ENCODE data around the gene TMEM219. TPM values are rescaled to one million over a fixed set of nuclear protein-coding genes. Genes with fewer than 3 reads are reported as not detected.

TMEM219 gene, protein sequence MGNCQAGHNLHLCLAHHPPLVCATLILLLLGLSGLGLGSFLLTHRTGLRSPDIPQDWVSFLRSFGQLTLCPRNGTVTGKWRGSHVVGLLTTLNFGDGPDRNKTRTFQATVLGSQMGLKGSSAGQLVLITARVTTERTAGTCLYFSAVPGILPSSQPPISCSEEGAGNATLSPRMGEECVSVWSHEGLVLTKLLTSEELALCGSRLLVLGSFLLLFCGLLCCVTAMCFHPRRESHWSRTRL
- 10 to 100 TPM; 57.8 to 61.0 TPM for total RNA-seq

DNA sequence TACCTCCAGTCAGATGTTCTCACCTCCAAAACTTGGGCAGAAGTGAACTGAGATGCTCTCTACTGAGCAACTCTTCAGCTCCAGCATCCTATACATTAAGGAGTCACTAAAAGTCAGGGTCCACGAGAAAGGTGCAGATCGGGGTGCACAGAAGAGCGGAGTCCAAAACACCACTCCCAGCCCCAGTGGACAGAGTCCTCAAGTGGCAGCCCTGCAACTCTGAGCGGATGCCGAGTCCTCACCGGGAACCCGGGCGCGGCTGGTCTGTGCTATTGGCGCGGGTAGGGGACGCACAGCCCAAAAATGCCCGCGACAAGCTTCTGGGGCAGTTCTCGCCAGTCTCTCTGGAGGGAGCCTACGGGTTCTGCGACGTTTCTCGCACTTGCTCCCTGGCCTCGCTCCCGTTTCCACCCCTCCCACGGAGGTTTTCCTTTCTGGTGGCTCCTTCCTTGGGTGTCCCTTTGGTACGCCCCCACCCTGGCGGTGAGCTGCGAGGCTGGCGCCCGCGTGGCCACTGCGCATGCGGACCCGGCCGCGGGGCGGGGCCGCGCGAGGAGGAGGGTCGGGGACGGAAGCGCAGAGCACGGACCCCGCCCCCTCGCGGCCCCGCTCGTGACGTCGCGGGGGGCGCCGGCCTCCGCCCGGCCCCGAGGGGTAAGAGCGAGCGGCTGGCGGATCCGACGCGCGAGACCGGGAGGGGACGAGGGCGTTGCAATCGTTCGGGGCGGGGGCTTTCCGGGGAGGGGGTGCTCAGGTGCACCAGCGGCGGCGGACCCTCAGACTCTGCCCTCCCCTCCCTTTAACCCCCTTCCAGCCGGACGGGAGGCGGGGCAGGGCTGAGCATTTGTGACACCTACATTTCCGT lies at the start of gene TMEM219:
Gene TMEM219, plus strand, starts transcription at position 601 of the 865 bp plus-strand sequence. CDS start 1,065 bp downstream, outside the sequence.
- H3K27ac Mint-ChIP-seq = peak within 1 kb of the TSS; percentile 84
- no peaks in the 10 kb centered on the region for H3K27me3 Mint-ChIP-seq (ENCODE audit: low read depth)
- ChIA-PET CTCF (interaction anchor here (0.8 to 3.7 kb wide), 13 partner anchors 10 to 113 kb away, joined by 3 to 41 read pairs (median 4); partner anchors contain the start of genes KCTD13 and TAOK2), POLR2A (interaction anchor here (0.6 to 3.2 kb wide), 12 partner anchors 11 to 261 kb away, joined by 3 to 42 read pairs (median 4); partner anchors contain the start of genes HIRIP3, INO80E, KCTD13 and TAOK2)
- peaks cover 20% of the 10 kb centered on the region for H3K4me1 Mint-ChIP-seq (ENCODE audit: low read depth)
- no peaks in the 10 kb centered on the region for H3K9me3 Mint-ChIP-seq (ENCODE audit: insufficient read depth)
- DNase-seq (peak; percentile 94), ATAC-seq (peak; percentile 95)
- H3K36me3 Mint-ChIP-seq (ENCODE audit: low read depth) = peaks cover 9% of the 10 kb centered on the region
- H3K4me3 Mint-ChIP-seq = peak within 1 kb of the TSS; percentile 82

DNA sequence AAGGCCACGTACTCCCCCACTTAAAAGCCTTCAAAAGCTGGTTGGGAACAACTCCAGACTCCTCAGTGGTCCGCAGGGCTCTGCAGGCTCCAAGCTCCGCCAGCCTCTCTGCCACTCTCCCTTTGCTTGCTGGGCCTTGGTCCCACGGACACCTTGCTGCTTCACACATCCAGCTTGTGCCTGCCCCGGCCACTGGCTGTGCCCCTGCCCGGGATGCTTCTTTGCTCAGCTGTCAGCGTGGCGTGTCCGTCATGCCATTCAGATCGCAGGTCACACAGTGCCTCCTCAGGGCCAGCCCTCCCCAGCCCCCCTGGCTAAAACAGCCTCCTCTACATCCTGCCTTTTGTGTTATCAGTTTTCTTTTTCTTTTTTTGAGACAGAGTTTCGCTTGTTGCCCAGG lies 49.8 kb upstream of the TMEM219 start:
- H3K27me3 Mint-ChIP-seq (ENCODE audit: low read depth) = no peaks in the 10 kb centered on the region
- H3K36me3 Mint-ChIP-seq (ENCODE audit: low read depth) = peaks cover 19% of the 10 kb centered on the region
- DNase-seq = no peak
- no peaks in the 10 kb centered on the region for H3K9me3 Mint-ChIP-seq (ENCODE audit: insufficient read depth)
- H3K27ac Mint-ChIP-seq = no peak overlapping the region
- CTCF ChIA-PET = no interaction called here
- H3K4me1 Mint-ChIP-seq (ENCODE audit: low read depth) = no peaks in the 10 kb centered on the region
- H3K4me3 Mint-ChIP-seq = no peak overlapping the region
- no peak for ATAC-seq
- POLR2A ChIA-PET = no interaction called here

DNA sequence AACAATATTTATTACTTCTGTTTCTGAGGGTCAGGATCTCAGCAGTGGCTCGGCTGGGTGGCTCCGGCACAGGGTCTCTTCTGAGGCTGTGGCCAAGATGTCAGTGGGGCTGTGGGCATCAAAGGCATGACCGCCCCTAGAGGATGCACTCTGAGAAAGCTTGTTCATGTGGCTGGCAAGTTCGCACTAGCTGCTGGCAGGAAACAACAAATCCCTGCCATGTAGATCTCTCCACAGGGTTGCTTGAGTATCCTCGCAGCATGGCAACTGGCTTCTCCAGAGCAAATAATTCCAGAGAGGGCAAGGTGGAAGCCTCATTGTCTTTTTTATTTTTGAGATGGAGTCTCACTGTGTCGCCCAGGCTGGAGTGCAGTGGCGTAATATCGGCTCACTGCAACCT lies 48.4 kb upstream of the TMEM219 start:
- H3K4me1 Mint-ChIP-seq (ENCODE audit: low read depth) = no peaks in the 10 kb centered on the region
- no peak overlapping the region for H3K4me3 Mint-ChIP-seq
- H3K9me3 Mint-ChIP-seq (ENCODE audit: insufficient read depth) = no peaks in the 10 kb centered on the region
- ATAC-seq (no peak), DNase-seq (no peak)
- ChIA-PET POLR2A (no interaction called here), CTCF (interaction anchor here (0.6 kb wide), 1 partner anchor 15 kb away, joined by 3 read pairs; no protein-coding TSS in a partner anchor)
- H3K27me3 Mint-ChIP-seq (ENCODE audit: low read depth) = no peaks in the 10 kb centered on the region
- peaks cover 22% of the 10 kb centered on the region for H3K36me3 Mint-ChIP-seq (ENCODE audit: low read depth)
- no peak overlapping the region for H3K27ac Mint-ChIP-seq

DNA sequence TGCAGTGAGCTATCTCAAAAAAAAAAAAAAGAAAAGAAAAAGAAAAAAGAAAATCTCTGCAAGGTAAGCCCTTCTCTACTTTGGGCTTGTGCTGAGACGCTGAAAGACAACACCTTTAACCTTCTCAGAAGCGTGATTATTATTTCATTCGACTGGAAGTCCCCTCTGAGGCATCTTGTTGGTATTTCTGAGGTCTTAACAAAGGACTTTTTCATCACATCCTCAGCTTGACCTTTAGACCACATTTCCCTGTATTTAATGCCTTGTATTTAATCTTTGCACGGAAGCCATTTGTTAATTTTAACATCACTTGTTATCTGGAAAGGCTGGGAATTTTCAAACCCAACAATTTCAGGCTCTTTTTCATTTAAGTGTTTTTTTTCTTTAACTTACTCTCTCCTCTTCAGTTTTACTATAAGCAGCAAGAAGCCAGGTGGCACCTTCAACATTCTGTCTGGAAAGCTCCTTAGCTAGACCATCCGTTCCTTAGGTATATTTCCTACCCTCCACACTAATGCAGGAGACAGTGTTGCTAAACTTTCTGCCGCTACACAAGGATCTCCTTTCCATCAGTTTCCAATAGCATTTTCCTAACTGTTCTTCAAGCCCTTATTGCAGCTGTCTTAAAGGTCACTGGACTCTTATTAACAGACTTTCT lies 46.2 kb upstream of the TMEM219 start:
- H3K36me3 Mint-ChIP-seq (ENCODE audit: low read depth) = peaks cover 28% of the 10 kb centered on the region
- ATAC-seq = no peak
- DNase-seq = no peak
- CTCF ChIA-PET = interaction anchor here (1.0 to 1.7 kb wide), 2 partner anchors 46 to 67 kb away, joined by 4 to 5 read pairs; partner anchors contain the start of gene TMEM219
- POLR2A ChIA-PET = interaction anchor here (1.5 kb wide), 1 partner anchor 10 kb away, joined by 7 read pairs; the partner anchor contains the start of gene KCTD13
- H3K4me1 Mint-ChIP-seq (ENCODE audit: low read depth) = no peaks in the 10 kb centered on the region
- no peaks in the 10 kb centered on the region for H3K27me3 Mint-ChIP-seq (ENCODE audit: low read depth)
- H3K4me3 Mint-ChIP-seq = no peak overlapping the region
- no peaks in the 10 kb centered on the region for H3K9me3 Mint-ChIP-seq (ENCODE audit: insufficient read depth)
- no peak overlapping the region for H3K27ac Mint-ChIP-seq

DNA sequence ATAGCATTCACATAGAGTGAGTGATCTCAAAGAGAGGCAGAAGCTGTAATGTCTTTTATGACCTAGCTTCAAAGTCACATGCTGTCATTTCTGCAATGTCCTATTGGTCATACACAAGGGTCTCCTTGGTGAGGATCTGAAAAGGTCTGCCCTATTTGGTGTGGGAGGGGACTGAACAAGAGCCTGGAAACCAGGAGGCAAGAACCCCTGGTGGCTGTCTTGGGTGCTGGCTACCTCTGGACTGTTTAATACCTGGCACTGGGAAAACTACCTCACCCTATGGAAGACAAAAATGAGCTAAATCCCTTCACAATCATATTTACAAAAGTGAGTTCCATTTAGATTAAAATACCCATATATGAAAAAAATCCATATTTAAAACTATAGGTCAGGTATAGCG lies 44.9 kb upstream of the TMEM219 start:
- ChIA-PET POLR2A (interaction anchor here (1.5 kb wide), 2 partner anchors 9 to 10 kb away, joined by 7 read pairs; partner anchors contain the start of gene KCTD13), CTCF (interaction anchor here (1.1 to 1.7 kb wide), 2 partner anchors 68 to 116 kb away, joined by 4 to 5 read pairs; no protein-coding TSS in a partner anchor)
- DNase-seq (no peak), ATAC-seq (no peak)
- Mint-ChIP-seq H3K9me3 (ENCODE audit: insufficient read depth) (no peaks in the 10 kb centered on the region), H3K27ac (no peak overlapping the region), H3K4me3 (no peak overlapping the region), H3K36me3 (ENCODE audit: low read depth) (peaks cover 35% of the 10 kb centered on the region), H3K27me3 (ENCODE audit: low read depth) (no peaks in the 10 kb centered on the region), H3K4me1 (ENCODE audit: low read depth) (no peaks in the 10 kb centered on the region)

DNA sequence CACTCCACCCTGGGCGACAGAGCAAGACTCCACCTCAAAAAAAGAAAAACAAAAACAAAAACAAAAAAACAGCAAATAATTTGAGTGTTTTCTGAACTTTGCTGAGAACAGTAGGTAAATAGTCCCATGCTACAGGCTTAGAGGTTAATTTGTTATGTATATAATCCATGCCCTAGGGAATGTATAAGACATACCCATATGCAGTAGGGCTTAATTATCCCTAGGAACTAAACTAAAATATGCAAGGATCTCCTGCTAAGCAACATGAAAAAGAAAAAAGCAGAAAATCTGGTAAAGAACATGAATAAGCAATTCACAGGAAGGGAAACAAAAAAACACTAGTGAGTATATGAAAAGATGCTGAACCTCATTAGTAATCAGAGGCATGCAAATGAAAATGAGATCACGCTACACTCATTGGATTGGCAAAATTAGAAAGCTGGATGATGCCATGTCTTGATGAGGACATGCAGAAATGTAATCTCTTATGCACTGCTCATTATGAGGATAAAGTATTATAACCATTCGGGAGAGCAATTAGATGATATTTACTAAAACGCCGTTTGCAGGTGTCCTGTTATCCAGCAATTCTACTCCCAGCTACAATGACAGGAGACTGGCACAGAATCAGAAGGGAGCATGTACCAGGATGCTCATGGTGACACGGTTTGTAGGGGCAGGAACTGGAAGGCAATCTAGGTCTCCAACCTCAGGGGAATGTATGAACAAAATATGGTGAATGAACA lies 41.4 kb upstream of the TMEM219 start:
- Mint-ChIP-seq H3K4me1 (ENCODE audit: low read depth) (peaks cover 12% of the 10 kb centered on the region), H3K27me3 (ENCODE audit: low read depth) (no peaks in the 10 kb centered on the region), H3K4me3 (no peak overlapping the region), H3K27ac (no peak overlapping the region), H3K9me3 (ENCODE audit: insufficient read depth) (no peaks in the 10 kb centered on the region), H3K36me3 (ENCODE audit: low read depth) (peaks cover 42% of the 10 kb centered on the region)
- CTCF ChIA-PET = interaction anchor here (1.5 kb wide), 1 partner anchor 112 kb away, joined by 4 read pairs; no protein-coding TSS in a partner anchor
- POLR2A ChIA-PET = no interaction called here
- ATAC-seq = no peak
- no peak for DNase-seq

DNA sequence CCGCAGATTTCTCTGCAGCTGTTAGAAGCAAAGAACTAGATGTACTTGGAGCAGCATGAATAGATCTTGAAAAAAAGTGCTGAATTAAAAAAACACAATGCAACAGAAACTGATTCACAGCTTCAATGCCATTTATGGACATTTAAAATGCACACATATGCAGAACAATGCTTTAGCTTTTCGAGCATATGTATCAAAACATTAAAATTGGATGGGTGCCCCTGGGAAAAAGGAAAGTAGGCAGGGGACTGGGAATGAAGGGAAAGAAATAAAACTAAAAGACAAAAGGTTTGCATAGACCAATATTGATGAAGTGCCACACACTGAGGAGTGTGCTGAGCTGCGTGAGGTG lies 40.9 kb upstream of the TMEM219 start:
- no peaks in the 10 kb centered on the region for H3K27me3 Mint-ChIP-seq (ENCODE audit: low read depth)
- ChIA-PET CTCF (interaction anchor here (1.5 kb wide), 1 partner anchor 112 kb away, joined by 4 read pairs; no protein-coding TSS in a partner anchor), POLR2A (no interaction called here)
- DNase-seq (no peak), ATAC-seq (no peak)
- H3K9me3 Mint-ChIP-seq (ENCODE audit: insufficient read depth) = no peaks in the 10 kb centered on the region
- no peak overlapping the region for H3K27ac Mint-ChIP-seq
- H3K36me3 Mint-ChIP-seq (ENCODE audit: low read depth) = peaks cover 37% of the 10 kb centered on the region
- H3K4me1 Mint-ChIP-seq (ENCODE audit: low read depth) = peaks cover 12% of the 10 kb centered on the region
- no peak overlapping the region for H3K4me3 Mint-ChIP-seq

DNA sequence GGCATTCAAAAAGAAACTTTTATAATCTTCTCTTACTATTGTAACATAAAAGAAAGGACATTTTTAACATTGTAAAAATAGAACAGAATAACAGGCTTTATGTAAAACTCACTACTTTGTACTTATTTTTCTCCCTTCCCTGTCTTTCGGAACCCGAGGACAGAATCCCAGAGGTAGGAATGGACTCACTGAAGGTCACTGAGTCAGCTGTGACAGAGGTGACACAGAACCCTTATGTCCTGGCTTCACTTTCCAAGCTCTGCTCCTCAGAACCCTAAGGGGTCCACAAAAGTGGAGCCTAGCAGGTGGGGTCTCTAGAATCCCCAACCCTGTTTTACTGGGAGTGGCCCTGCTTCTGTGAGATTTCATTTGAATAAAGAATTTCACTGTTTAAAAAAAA lies 39.6 kb upstream of the TMEM219 start:
- POLR2A ChIA-PET = interaction anchor here (0.6 kb wide), 2 partner anchors 51 to 113 kb away, joined by 3 read pairs; partner anchors contain the start of gene TAOK2
- peaks cover 31% of the 10 kb centered on the region for H3K36me3 Mint-ChIP-seq (ENCODE audit: low read depth)
- peaks cover 24% of the 10 kb centered on the region for H3K4me1 Mint-ChIP-seq (ENCODE audit: low read depth)
- no peak overlapping the region for H3K27ac Mint-ChIP-seq
- no peak overlapping the region for H3K4me3 Mint-ChIP-seq
- ATAC-seq = no peak
- no peaks in the 10 kb centered on the region for H3K9me3 Mint-ChIP-seq (ENCODE audit: insufficient read depth)
- CTCF ChIA-PET = interaction anchor here (1.0 kb wide), 1 partner anchor 39 kb away, joined by 3 read pairs; the partner anchor contains the start of gene TMEM219
- DNase-seq = no peak
- H3K27me3 Mint-ChIP-seq (ENCODE audit: low read depth) = no peaks in the 10 kb centered on the region

DNA sequence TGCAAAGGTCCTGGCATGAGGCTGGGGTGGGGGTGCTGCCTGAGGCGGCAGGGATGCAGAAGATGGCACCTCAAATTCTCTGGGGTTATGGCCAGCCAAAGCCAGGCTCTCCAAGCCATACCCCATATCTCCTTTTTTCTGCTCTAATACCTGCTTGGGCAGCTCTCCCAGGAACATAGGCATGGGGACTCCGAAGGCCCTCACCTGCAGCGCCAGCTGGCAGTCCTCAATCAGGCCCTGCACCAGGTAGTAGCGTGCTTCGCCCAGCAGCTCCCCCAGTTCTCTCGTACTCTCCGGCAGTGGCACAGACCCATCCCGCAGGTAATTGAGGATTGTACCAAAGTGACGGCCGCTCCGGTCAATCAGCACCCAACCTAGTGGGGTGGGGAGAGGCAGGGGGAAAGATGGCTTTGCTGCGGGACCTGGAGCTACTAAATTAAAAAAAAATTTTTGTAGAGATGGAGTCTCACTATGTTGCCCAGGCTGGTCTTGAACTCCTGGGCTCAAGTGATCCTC lies 38.8 kb upstream of the TMEM219 start:
- no peak overlapping the region for H3K27ac Mint-ChIP-seq
- POLR2A ChIA-PET = interaction anchor here (0.6 kb wide), 2 partner anchors 50 to 113 kb away, joined by 3 read pairs; partner anchors contain the start of gene TAOK2
- ATAC-seq (no peak), DNase-seq (no peak)
- H3K4me3 Mint-ChIP-seq = no peak overlapping the region
- H3K4me1 Mint-ChIP-seq (ENCODE audit: low read depth) = peaks cover 29% of the 10 kb centered on the region
- H3K27me3 Mint-ChIP-seq (ENCODE audit: low read depth) = no peaks in the 10 kb centered on the region
- peaks cover 27% of the 10 kb centered on the region for H3K36me3 Mint-ChIP-seq (ENCODE audit: low read depth)
- CTCF ChIA-PET = interaction anchor here (1.0 kb wide), 1 partner anchor 39 kb away, joined by 3 read pairs; the partner anchor contains the start of gene TMEM219
- H3K9me3 Mint-ChIP-seq (ENCODE audit: insufficient read depth) = no peaks in the 10 kb centered on the region

DNA sequence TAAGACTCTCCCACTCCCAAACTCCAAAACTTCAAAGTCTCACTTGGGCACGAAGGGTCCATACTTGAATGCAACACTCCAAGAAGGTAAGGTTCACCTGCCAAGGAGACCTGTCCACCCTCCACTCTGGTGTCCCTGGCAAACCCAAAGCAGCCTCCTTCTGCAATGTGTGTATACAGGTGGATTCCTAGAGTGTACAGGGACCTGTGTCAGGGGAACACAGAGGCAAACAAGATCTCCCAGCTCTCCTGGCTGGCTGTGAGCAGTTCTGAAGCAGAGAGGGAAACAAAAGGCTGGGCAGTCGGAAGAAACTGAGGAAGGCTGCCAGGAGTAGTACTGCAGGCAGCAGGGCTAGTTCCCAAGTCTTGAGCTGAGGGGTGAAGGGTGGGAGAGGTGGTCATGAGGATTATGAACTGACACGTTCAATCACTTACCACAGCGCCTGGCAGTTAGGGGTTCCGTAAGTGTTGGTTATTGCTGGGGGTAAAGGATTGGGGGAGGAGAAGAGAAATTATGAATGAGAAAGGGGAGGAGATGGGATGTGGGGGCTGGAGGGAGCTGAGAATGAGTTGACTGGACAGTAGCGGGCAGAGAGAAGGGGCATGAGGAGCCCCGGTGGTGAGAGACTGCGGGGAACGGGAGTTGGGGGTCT lies 36.6 kb upstream of the TMEM219 start:
- Mint-ChIP-seq H3K27me3 (ENCODE audit: low read depth) (peaks cover 2% of the 10 kb centered on the region), H3K4me1 (ENCODE audit: low read depth) (peaks cover 29% of the 10 kb centered on the region), H3K9me3 (ENCODE audit: insufficient read depth) (no peaks in the 10 kb centered on the region), H3K36me3 (ENCODE audit: low read depth) (peaks cover 22% of the 10 kb centered on the region), H3K27ac (peak overlapping the region; percentile 79), H3K4me3 (peak overlapping the region; percentile 85)
- no peak for DNase-seq
- ChIA-PET POLR2A (interaction anchor here (0.8 to 2.6 kb wide), 8 partner anchors 9 to 69 kb away, joined by 3 to 15 read pairs (median 7); partner anchors contain the start of genes ASPHD1, HIRIP3, INO80E and TAOK2), CTCF (interaction anchor here (1.2 to 2.9 kb wide), 5 partner anchors 37 to 224 kb away, joined by 4 to 16 read pairs (median 5); partner anchors contain the start of gene TMEM219)
- no peak for ATAC-seq

Data from activated CD8-positive, alpha-beta T cell treated with anti-CD3 and anti-CD28 coated beads, Interleukin-2, amount 10 ng/mL, durations not matched to agents 7 days and 5 days (primary cell).